G401.6 (cell line): ENCODE data around the gene ACKR3.

Source experiments
- FAIRE-seq: peaks from 2 replicates; lab custom pipeline; 2012; peaks lifted over from hg19 to GRCh38; lab: Jason Lieb, UNC

The ACKR3 gene

GRCh38 chr2:236550290-236550689 lies 19.3 kb upstream of the ACKR3 start:
- no peak for FAIRE-seq

DNA sequence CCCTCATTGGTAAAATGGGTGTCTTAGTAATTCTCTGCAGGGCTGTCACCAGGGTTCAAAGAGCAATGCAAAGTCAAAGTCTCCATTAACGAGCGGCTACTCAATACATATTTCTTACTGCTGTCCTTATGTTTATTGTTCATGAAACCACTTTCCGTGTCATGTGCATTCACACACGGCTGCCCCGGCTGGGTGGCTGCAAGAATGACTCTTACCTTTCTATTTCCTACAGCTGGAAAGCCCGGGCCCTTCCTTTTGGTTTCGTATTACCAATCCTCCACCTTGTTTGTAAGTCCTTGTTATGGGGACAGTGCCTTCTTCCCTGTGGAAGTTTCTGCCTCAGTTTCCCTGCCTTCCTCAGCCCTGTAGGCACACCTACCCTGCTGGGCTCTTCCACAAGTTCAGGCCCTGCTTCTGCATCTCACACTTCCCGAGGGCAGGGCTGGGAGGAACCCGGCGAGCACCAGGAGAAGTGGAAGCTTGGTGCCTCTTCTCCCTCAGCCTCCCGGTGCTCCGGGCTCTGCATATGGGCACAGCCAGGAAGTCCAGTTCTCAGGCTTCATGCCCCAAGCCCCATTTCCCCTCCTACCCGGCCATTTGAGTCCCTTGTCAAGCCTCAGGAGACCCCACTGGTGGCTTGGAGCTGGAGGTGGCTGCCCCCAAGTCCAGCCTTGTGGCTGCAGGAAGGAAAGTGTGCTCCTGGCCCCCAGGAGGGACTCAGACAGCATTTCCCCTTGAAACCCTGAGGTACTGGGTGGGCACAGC lies 18.7 kb upstream of the ACKR3 start:
- no peak for FAIRE-seq

DNA sequence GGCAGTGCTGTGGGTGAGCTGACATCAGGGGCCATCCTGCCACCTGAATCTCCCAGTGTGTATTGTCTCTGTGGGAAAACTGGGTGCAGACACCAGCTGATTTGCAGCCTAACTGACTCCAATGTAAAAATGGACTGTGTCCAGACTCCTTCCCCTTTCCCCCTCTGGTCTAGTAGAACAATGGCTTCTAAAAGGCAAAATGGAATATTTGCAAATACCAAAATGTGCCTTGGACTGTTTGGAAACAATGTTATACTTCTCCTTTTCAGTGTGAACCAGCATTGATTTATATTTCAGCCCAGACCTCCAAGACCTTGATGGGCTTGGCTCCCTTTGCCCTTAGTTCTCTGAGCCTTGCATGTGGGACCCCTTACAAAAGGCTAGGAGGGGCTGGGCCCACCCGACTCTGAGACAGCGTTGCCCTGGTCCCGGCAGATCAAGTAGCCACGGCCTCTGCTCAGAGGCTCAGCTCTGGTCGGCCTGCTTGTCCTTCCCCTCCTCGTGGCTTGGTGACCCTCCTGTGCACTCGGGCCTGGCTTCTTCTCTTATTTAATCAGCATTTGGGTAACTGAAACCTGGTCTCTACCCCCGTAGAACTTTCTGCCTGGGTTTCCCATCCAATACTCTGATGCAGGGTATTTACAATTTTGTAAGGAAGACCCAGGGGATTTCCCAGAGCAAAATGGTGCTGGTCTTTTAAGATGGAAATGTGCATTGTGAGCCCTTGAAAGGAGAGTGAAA lies 18.0 kb upstream of the ACKR3 start:
- no peak for FAIRE-seq

DNA sequence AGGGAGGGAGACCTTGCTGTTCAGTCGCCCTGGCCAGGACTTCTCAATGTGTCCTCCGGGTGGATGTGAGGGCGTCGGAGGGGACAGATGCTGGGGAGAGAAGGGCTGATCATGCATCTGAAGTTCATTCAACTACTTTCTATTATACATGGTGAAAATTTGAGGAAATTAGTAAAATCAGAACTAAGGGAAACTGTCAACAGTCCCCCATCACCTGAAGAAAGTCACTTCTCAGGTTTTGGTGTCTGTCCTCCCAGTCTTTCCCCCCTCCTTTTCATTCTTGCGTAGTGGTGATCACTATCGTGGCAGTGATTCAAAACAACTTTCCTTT lies 17.4 kb upstream of the ACKR3 start:
- FAIRE-seq = no peak

- no peak for FAIRE-seq
Observed at GRCh38 chr2:236552581-236553363, 16.9 kb upstream of the ACKR3 start.

GRCh38 chr2:236553522-236553921 lies 16.1 kb upstream of the ACKR3 start:
- no peak for FAIRE-seq

DNA sequence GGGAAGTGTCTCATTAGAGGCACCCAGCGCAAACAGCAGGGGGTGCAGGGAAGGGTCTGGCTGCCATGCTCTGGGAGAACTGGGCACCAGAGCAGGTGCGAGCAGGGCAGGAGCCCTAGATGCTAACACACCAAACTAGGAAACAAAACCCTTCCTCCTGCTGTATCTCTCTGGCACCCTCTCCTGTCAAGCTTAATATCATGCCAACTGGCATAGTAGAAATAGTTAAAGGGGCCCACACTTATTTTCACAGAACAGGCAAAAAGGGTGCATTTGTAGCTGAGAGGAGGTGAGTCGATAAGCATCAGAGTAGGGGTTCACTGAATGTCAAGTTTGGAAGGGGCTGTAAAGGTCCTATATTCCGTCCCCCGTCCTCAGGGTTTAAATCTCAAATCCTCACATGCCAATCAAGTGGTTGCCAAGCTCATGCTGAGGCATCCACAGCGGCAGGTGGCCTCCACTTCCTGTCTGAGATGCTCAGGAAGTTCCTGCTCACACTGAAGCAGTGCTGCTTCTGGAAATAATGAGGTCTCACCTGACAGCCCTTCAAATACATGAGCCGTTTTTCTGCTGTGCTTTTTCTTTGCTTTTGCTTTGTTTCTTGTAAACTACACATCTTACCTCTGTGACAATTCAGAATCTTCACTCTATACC lies 14.9 kb upstream of the ACKR3 start:
- no peak for FAIRE-seq

DNA sequence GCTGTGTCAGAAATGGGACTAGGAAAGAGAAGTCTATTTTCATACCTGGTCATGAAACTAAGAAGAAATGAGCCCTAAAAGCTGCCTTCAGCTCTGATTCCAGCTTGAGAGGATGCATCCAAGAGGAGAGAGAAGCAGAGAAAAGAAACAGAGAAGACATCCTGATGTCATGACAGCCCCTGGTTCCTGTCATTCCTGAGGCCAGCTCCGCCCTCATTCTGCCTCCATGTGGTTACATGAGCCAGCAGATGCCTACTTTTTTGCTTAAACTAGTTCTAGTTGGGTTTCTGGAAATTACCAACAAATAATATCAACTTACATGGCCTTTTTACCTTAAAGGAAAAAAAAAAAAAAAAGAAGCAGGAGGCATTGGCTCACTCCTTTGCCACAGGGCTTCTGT lies 14.1 kb upstream of the ACKR3 start:
- no peak for FAIRE-seq

GRCh38 chr2:236557306-236558030 lies 12.2 kb upstream of the ACKR3 start:
- no peak for FAIRE-seq

DNA sequence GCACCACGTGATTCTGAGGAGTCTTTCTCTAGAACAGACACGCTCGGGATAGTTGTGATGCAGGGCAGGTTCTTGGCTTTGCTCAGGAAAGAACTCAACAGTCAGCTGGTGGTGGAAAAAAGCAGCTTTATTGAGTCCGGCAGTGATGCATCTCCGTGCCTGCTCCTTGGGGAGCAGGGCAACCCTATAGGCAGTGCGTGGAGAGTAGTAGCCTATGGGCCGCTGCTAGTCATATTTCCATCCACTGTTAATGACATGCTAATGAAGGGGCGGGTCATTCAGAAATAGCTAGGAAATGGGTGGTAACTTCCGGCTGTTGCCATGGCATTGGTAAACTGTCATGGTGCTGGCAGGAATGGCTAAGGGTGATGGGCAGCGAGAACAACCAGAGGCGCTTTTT lies 11.6 kb upstream of the ACKR3 start:
- FAIRE-seq = no peak

GRCh38 chr2:236558993-236559978 lies 10.3 kb upstream of the ACKR3 start:
- FAIRE-seq = no peak

GRCh38 chr2:236561874-236562273 lies 7.8 kb upstream of the ACKR3 start:
- FAIRE-seq = no peak

- no peak for FAIRE-seq
Observed at GRCh38 chr2:236562434-236562833, 7.2 kb upstream of the ACKR3 start.

DNA sequence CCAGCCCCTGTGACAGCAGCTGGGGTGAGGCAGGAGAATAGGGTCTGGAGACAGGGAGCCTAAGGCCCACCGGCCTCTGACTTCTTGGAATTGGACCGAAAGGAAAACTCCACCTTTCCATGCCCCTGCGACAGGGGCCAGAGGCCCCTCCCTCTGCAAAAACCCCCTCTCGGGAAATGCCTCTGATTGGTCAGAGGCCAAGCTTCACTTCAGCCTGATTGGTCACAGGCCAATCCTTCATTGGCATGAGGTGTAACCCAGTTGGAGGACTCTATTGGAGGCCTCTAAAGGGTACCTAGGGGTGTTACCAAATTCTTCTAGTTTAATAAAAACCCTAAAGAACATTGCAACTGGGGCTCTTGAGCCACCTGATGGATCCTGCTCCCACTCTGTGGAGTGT lies 5.7 kb upstream of the ACKR3 start:
- FAIRE-seq = no peak

DNA sequence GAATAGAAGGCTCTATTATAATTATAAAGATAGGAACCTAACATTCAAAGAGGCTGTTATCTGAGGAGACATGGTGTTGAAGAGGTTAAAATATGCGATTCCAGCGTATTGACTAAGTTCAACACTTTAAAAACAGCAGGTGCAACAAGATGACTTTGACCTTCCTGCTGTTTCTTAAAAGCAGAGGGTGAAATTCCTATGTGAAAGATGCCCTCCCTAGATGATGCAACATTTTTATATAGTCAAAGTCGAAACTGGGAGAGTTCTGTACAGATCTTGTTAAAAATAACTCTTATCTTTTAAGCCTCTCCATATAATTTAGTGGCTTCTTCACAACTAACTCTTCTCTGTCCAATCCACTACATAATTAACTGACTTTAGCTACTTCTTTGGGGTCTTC lies 4.4 kb upstream of the ACKR3 start:
- FAIRE-seq = no peak

- no peak for FAIRE-seq
Observed at GRCh38 chr2:236565879-236566402, 3.7 kb upstream of the ACKR3 start.

DNA sequence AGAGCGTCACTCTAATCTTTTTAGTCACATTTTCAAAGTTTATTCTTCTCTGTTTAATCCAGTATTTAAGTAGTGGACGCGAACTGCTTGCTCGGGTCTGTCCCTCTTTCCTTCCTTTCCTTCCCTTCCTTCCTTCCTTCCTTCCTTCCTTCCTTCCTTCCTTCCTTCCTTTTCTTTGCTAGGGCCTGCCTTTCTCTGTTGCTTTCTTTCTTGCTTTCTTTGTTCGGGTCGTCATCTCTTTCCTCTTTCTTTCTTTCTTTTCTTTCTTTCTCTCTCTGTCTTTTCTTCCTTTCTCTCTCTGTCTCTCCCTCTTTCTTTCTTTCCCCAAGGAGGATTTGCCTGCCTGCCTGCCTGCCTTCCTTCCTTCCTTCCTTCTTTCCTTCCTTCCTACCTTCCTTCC lies 3.0 kb upstream of the ACKR3 start:
- no peak for FAIRE-seq

DNA sequence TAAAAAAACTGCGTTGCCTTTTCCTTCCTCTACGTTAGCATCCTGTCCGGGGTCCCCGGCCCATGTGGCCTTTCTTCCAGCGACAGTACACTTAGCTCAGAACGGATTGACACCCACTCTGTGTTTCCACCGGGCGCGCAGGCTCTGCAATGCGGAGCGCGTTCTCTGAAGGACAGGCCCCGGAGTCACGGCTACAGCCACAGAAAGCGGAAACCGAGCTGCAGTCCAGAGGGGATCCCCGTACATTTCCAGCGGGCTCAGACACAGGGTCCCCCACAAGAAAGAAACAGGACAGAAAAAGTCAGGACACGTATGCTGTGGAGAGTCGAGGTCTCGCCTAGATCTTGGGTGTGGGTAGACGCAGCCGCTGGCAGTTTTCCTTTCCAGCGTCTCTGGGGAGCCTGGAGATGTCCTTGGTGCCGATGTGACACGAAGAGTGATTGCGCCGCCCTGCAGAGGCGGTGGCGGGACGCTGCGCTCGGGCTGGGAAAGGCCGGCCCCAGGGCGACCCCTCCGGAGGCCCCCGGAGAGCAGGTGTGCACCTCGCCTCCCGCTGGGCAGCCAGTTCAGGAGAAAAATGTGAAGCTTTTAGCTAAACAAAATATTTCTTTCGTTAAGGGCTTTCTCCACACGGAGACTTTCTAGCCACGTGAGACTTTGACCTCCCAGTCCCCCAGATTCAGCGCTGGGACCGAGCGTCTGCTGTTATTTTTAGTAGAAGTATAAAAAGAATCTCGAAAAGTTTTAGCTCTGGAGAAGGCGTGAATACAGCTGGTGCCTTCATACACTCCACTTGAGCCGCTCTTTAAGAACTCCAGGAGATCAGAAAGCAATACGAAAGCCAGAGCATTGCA lies 1.3 kb upstream of the ACKR3 start:
- no peak for FAIRE-seq

GRCh38 chr2:236568922-236569572 lies 578 bp upstream of the ACKR3 start:
- FAIRE-seq = no peak
